ENCODE data around the gene NARF. TPM values are rescaled to one million over a fixed set of nuclear protein-coding genes. Genes with fewer than 3 reads are reported as not detected.

NARF gene
- total RNA-seq, 1 experiment from 2014 or later, result 96.7 TPM

- TF ChIP-seq PRDM15 (CRISPR knock-in tag; IDR thresholded peaks at IDR 0.05) (no peak), ZNF219 (CRISPR knock-in tag; IDR thresholded peaks at IDR 0.05; ENCODE audit: borderline replicate concordance) (no peak), ZNF423 (CRISPR knock-in tag; IDR thresholded peaks at IDR 0.05) (no peak), JAZF1 (CRISPR knock-in tag; IDR thresholded peaks at IDR 0.05) (no peak), E2F5 (CRISPR knock-in tag; IDR thresholded peaks at IDR 0.05) (no peak), TP53 (CRISPR knock-in tag; IDR thresholded peaks at IDR 0.05) (no peak), NFATC4 (CRISPR knock-in tag; IDR thresholded peaks at IDR 0.05) (no peak), ZNF263 (CRISPR knock-in tag; IDR thresholded peaks at IDR 0.05; ENCODE audit: low read depth) (no peak), ZNF671 (CRISPR knock-in tag; IDR thresholded peaks at IDR 0.05) (no peak), ZNF232 (CRISPR knock-in tag; IDR thresholded peaks at IDR 0.05) (peak; percentile 40; the same call in 1 of the 2 replicates), RELA (CRISPR knock-in tag; IDR thresholded peaks at IDR 0.05; ENCODE audit: borderline replicate concordance) (no peak), CREB1 (CRISPR knock-in tag; IDR thresholded peaks at IDR 0.05) (no peak), FOXJ3 (CRISPR knock-in tag; IDR thresholded peaks at IDR 0.05; ENCODE audit: borderline replicate concordance) (no peak), SOX15 (CRISPR knock-in tag; IDR thresholded peaks at IDR 0.05) (no peak), HMGA2 (CRISPR knock-in tag; IDR thresholded peaks at IDR 0.05) (no peak; the same call in 1 of the 2 replicates), CREM (CRISPR knock-in tag; IDR thresholded peaks at IDR 0.05) (peak; percentile 86; the same call in 1 of the 2 replicates), IRF2 (CRISPR knock-in tag; IDR thresholded peaks at IDR 0.05; ENCODE audit: borderline replicate concordance, low read depth) (no peak), TEAD1 (CRISPR knock-in tag; IDR thresholded peaks at IDR 0.05) (peak; percentile 11; the same call in 1 of the 2 replicates), ETV6 (CRISPR knock-in tag; IDR thresholded peaks at IDR 0.05) (peak; percentile 74), ATF1 (CRISPR knock-in tag; IDR thresholded peaks at IDR 0.05) (no peak), ZNF425 (CRISPR knock-in tag; conservative IDR thresholded peaks at IDR 0.05) (no peak), ZNF138 (CRISPR knock-in tag; conservative IDR thresholded peaks at IDR 0.05) (no peak), HMGXB4 (CRISPR knock-in tag; IDR thresholded peaks at IDR 0.05) (peak; percentile 97), ZNF317 (CRISPR knock-in tag; IDR thresholded peaks at IDR 0.05; ENCODE audit: borderline replicate concordance, low read depth) (no peak)
- TF ChIP-seq, protein P1, sequence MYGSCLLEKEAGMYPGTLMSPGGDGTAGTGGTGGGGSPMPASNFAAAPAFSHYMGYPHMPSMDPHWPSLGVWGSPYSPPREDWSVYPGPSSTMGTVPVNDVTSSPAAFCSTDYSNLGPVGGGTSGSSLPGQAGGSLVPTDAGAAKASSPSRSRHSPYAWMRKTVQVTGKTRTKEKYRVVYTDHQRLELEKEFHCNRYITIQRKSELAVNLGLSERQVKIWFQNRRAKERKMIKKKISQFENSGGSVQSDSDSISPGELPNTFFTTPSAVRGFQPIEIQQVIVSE (CRISPR knock-in tag; IDR thresholded peaks at IDR 0.05; ENCODE audit: borderline replicate concordance), result 0 out of 2 replicates have a peak, but pooled peaks have one; percentile 26
- TF ChIP-seq, protein P2, sequence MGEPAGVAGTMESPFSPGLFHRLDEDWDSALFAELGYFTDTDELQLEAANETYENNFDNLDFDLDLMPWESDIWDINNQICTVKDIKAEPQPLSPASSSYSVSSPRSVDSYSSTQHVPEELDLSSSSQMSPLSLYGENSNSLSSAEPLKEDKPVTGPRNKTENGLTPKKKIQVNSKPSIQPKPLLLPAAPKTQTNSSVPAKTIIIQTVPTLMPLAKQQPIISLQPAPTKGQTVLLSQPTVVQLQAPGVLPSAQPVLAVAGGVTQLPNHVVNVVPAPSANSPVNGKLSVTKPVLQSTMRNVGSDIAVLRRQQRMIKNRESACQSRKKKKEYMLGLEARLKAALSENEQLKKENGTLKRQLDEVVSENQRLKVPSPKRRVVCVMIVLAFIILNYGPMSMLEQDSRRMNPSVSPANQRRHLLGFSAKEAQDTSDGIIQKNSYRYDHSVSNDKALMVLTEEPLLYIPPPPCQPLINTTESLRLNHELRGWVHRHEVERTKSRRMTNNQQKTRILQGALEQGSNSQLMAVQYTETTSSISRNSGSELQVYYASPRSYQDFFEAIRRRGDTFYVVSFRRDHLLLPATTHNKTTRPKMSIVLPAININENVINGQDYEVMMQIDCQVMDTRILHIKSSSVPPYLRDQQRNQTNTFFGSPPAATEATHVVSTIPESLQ (CRISPR knock-in tag; IDR thresholded peaks at IDR 0.05), result no peak
- TF ChIP-seq, protein P3, sequence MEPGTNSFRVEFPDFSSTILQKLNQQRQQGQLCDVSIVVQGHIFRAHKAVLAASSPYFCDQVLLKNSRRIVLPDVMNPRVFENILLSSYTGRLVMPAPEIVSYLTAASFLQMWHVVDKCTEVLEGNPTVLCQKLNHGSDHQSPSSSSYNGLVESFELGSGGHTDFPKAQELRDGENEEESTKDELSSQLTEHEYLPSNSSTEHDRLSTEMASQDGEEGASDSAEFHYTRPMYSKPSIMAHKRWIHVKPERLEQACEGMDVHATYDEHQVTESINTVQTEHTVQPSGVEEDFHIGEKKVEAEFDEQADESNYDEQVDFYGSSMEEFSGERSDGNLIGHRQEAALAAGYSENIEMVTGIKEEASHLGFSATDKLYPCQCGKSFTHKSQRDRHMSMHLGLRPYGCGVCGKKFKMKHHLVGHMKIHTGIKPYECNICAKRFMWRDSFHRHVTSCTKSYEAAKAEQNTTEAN (CRISPR knock-in tag; IDR thresholded peaks at IDR 0.05), result no peak
These were observed 35.9 kb downstream of the NARF start (continued) for GRCh38 chr17:82494236-82495055.

All from WTC11 (cell line).